Stimulated activated CD4-positive, alpha-beta T cell treated with anti-CD3 and anti-CD28 coated beads, Interleukin-4, amount 100 ng/mL, for 24 hours (primary cell): ENCODE data around the gene PKP3.
"Not testable (repeated sequence)": the region's sequence is repeated elsewhere in the genome, so short reads cannot be mapped to it uniquely, and the experiment has no call there.

Experiments used
- DNase-seq: peaks from one replicate; pipeline ENCODE4 v3.0.0-alpha.2; 2020

Gene PKP3

GRCh38 chr11:379205-380094, 14.6 kb upstream of the PKP3 start:
- no peak for DNase-seq

- DNase-seq = no peak
Measured at GRCh38 chr11:380095-380480, 13.9 kb upstream of the PKP3 start.

- DNase-seq = no peak
Measured at GRCh38 chr11:380491-380890, 13.5 kb upstream of the PKP3 start.

GRCh38 chr11:380996-381395, 13.0 kb upstream of the PKP3 start:
- no peak for DNase-seq

- DNase-seq = no peak
Measured at GRCh38 chr11:381501-382072, 12.4 kb upstream of the PKP3 start.

- DNase-seq = no peak
Measured at GRCh38 chr11:382081-382629, 11.9 kb upstream of the PKP3 start.

- no peak for DNase-seq
Measured at GRCh38 chr11:383431-383830, 10.6 kb upstream of the PKP3 start.

- no peak for DNase-seq
Measured at GRCh38 chr11:384511-384910, 9.5 kb upstream of the PKP3 start.

GRCh38 chr11:385594-386351, 8.2 kb upstream of the PKP3 start:
- no peak for DNase-seq

- no peak for DNase-seq
Measured at GRCh38 chr11:386483-386882, 7.5 kb upstream of the PKP3 start.

GRCh38 chr11:387193-387793, 6.7 kb upstream of the PKP3 start:
- no peak for DNase-seq

GRCh38 chr11:389369-389768, 4.6 kb upstream of the PKP3 start:
- DNase-seq = not testable (repeated sequence)

GRCh38 chr11:390175-390574, 3.8 kb upstream of the PKP3 start:
- no peak for DNase-seq

GRCh38 chr11:391117-392017, 2.6 kb upstream of the PKP3 start:
- no peak for DNase-seq

- no peak for DNase-seq
Measured at GRCh38 chr11:392102-392777, 1.8 kb upstream of the PKP3 start.

- DNase-seq = no peak
Measured at GRCh38 chr11:393219-394033, 583 bp upstream of the PKP3 start.

GRCh38 chr11:394858-395655, 1.0 kb downstream of the PKP3 start:
- no peak for DNase-seq

GRCh38 chr11:395866-396265, 1.9 kb downstream of the PKP3 start:
- no peak for DNase-seq

- no peak for DNase-seq
Measured at GRCh38 chr11:396511-396947, 2.5 kb downstream of the PKP3 start.
